Endothelial cell (in vitro differentiated cells): ENCODE measurements around the gene P2RX4. TPM values are rescaled to one million over a fixed set of nuclear protein-coding genes. Genes with fewer than 3 reads are reported as not detected.
A peak's percentile ranks its signal among the peaks of the same experiment; 100 is the strongest.
"Not testable (repeated sequence)": the region's sequence is repeated elsewhere in the genome, so short reads cannot be mapped to it uniquely, and the experiment has no call there.

Source experiments
- DNase-seq: peaks from one replicate; pipeline ENCODE4 v3.0.0; 2021; ENCODE audit warnings: low spot score
- H3K27ac Mint-ChIP-seq: one replicate; pipeline ENCODE4 v1.8.0; 2021; ENCODE audit warnings: mixed read lengths, inconsistent platforms; ENCODE audit not compliant: unreplicated experiment
- H3K27me3 Mint-ChIP-seq: one replicate; pipeline ENCODE4 v1.8.0; 2021; ENCODE audit warnings: mild to moderate bottlenecking, moderate library complexity, mixed read lengths, inconsistent platforms; ENCODE audit not compliant: unreplicated experiment
- H3K36me3 Mint-ChIP-seq: one replicate; pipeline ENCODE4 v1.8.0; 2021; ENCODE audit warnings: mild to moderate bottlenecking, low read depth, mixed read lengths, inconsistent platforms; ENCODE audit not compliant: unreplicated experiment
- H3K4me1 Mint-ChIP-seq: one replicate; pipeline ENCODE4 v1.8.0; 2021; ENCODE audit warnings: mild to moderate bottlenecking, mixed read lengths, inconsistent platforms; ENCODE audit not compliant: unreplicated experiment
- H3K4me3 Mint-ChIP-seq: one replicate; pipeline ENCODE4 v1.8.0; 2021; ENCODE audit warnings: mild to moderate bottlenecking, mixed read lengths, inconsistent platforms; ENCODE audit not compliant: unreplicated experiment
- H3K9me3 Mint-ChIP-seq: one replicate; pipeline ENCODE4 v1.8.0; 2021; ENCODE audit warnings: mixed read lengths, inconsistent platforms; ENCODE audit not compliant: unreplicated experiment
- CTCF ChIP-seq: fragments of 200-600 bp; sonication (generic); IDR thresholded peaks from one replicate; pipeline ENCODE4 v1.5.0; 2021; ENCODE audit warnings: antibody characterized with exemption; ENCODE audit not compliant: unreplicated experiment
- total RNA-seq: library from RNA; stranded (reverse); fragmentation: NEBNext Ultra II Directional; extraction: Animal tissue kit (Norgen Biotek cat#: 25700); gene quantifications from one replicate; pipeline ENCODE4 v1.2.1, GENCODE V29; 2021; ENCODE audit not compliant: unreplicated experiment

P2RX4 gene
- total RNA-seq, 1 donor from 2014 or later: 20.0 TPM

DNA sequence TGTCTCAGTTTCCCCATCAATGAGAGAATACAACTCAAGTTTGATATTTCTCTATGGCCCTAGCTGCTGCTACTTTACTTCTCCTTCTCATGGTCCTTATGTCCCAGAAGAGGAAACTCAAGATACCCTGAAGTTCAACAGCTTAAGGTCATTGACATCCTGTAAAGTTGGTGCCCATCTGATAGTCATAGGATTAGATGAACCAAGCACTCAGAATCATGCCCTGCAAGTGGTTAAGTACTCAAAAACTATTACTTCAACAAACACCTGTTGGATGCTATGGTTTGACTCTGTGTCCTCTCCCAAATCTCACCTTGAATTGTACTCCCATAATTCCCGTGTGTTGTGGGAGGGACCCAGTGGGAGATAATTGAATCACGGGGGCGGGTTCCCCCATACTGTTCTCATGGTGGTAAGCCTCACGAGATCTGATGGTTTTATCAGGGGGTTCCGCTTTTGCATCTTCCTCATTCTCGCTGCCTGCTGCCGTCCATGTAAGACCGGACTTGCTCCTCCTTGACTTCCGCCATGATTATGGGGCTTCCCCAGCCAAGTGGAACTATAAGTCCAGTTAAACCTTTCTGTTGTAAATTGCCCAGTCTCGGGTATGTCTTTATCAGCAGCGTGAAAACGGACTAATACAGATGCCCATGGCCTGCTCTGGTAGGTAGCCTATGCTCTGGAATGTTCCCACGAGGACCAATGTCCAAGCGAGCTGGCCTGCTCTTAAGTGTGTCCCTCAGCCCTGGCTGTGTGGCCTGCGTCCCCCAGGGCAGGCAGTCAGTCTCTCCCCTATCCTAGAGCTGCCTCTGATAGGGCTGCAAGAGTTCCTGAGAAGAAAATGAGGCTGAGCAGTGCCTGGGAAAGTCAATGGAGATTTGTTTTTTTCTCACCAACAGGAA, 68.5 kb downstream of the P2RX4 start:
- TF ChIP-seq CTCF: no peak

DNA sequence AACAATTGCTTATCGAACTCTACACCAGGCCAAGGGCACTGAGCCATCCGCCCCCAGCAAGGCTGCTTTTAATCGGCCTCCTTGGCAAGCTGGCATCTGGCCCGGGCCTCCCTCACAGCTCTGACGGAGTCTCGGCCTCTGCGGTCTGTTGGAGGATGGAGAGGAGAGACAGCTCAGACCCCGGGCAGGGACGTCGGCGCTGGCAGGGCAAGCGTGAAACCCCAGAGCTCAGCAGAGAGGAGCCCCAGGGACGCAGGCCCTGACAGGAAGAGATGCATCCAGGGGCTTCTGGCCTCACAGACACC, 69.1 kb downstream of the P2RX4 start:
- Mint-ChIP-seq H3K4me3 (no peak overlapping the region), H3K9me3 (no peaks in the 10 kb centered on the region)

More for the DNA sequence above, 68.5 kb downstream of the P2RX4 start:
- Mint-ChIP-seq H3K4me1 (peaks cover 34% of the 10 kb centered on the region), H3K4me3 (peak overlapping the region; percentile 56), H3K9me3 (no peaks in the 10 kb centered on the region), H3K27me3 (peaks cover under 1% of the 10 kb centered on the region), H3K27ac (peak overlapping the region; percentile 72), H3K36me3 (peaks cover 21% of the 10 kb centered on the region)
- no peak for DNase-seq

GRCh38 chr12:121279507-121279915, 69.6 kb downstream of the P2RX4 start:
- DNase-seq: peak; percentile 34
- Mint-ChIP-seq H3K27ac (no peak overlapping the region), H3K4me3 (no peak overlapping the region), H3K9me3 (no peaks in the 10 kb centered on the region), H3K36me3 (peaks cover 21% of the 10 kb centered on the region), H3K4me1 (peaks cover 34% of the 10 kb centered on the region), H3K27me3 (no peaks in the 10 kb centered on the region)
- no peak for TF ChIP-seq CTCF

More for the DNA sequence above, 69.1 kb downstream of the P2RX4 start:
- Mint-ChIP-seq H3K36me3 (peaks cover 21% of the 10 kb centered on the region), H3K27me3 (no peaks in the 10 kb centered on the region), H3K4me1 (peaks cover 34% of the 10 kb centered on the region), H3K27ac (peak overlapping the region; percentile 72)
- no peak for DNase-seq
- no peak for TF ChIP-seq CTCF

- peak overlapping the region; percentile 87 for H3K27ac Mint-ChIP-seq
- H3K9me3 Mint-ChIP-seq, H3K27me3 Mint-ChIP-seq, DNase-seq, H3K4me3 Mint-ChIP-seq: not testable (repeated sequence)
- peaks cover 34% of the 10 kb centered on the region for H3K4me1 Mint-ChIP-seq
- H3K36me3 Mint-ChIP-seq: peaks cover 17% of the 10 kb centered on the region
These were observed 70.6 kb downstream of the P2RX4 start for GRCh38 chr12:121280531-121280930.

DNA sequence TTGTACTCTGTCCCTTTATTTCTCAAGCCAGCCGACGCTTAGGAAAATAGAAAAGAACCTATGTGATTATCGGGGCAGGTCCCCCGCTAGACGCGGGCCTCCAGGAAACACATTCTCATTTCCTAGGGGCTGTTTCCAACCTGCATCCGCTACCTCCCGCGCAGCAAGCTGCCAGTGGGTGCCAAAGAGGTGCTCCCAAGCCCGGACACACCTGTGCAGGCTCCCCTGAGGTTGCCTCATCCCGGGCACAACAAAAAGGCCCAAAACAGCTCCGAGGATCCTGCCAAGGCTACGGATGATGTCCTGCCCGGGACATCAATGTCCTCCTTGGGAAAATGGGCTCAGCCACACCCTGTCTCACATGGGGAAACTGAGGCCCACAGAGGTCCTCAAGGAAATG, 71.2 kb downstream of the P2RX4 start:
- not testable (repeated sequence) for H3K4me3 Mint-ChIP-seq, H3K9me3 Mint-ChIP-seq, DNase-seq, H3K27me3 Mint-ChIP-seq
- Mint-ChIP-seq H3K4me1 (peaks cover 34% of the 10 kb centered on the region), H3K36me3 (peaks cover 16% of the 10 kb centered on the region), H3K27ac (peak overlapping the region; percentile 59)

DNA sequence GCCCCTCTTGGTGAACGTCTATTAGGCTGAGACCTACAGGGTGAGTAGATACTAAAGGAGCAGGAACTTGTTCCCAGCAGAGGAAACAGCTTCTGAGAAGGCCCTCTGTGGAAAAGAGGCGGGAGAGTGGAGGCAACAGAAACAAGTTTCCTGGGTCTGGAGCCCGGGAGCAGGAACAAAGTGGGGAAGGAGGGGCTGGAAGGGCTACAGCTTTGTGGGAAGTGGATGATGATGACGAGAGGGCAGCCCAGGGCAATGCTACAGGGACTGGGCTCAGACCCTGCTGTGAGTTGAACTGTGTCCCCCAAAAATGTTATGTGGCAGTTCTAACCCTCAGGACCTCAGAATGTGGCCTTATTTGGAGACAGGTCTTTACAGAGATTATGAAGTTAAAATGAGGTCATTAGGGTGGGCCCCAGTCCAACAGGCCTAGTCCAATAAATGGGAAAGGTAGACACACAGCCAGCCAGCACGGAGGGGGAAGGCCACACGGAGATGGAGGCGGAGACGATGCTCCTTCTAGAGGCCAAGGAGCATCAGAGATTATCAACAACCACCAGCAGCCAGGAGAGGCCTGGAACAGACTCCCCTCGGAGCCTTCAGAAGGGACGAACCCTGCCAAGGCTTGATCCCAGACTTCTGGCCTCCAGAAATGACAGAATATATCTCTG, 72.3 kb downstream of the P2RX4 start:
- Mint-ChIP-seq H3K9me3 (no peaks in the 10 kb centered on the region), H3K27ac (peak overlapping the region; percentile 84), H3K36me3 (peaks cover 12% of the 10 kb centered on the region), H3K4me1 (peaks cover 34% of the 10 kb centered on the region), H3K4me3 (peak overlapping the region; percentile 42), H3K27me3 (peaks cover 1% of the 10 kb centered on the region)
- DNase-seq: no peak
- TF ChIP-seq CTCF: no peak

- peaks cover 34% of the 10 kb centered on the region for H3K4me1 Mint-ChIP-seq
- not testable (repeated sequence) for H3K4me3 Mint-ChIP-seq, H3K9me3 Mint-ChIP-seq, H3K27ac Mint-ChIP-seq, H3K27me3 Mint-ChIP-seq, DNase-seq, H3K36me3 Mint-ChIP-seq
These were observed 73.0 kb downstream of the P2RX4 start for GRCh38 chr12:121282910-121283309.
